Pulmonary artery endothelial cell (primary cell): Measurements from ENCODE around the gene HS3ST6. TPM values are rescaled to one million over a fixed set of nuclear protein-coding genes. Genes with fewer than 3 reads are reported as not detected.
"Not testable (repeated sequence)": the region's sequence is repeated elsewhere in the genome, so short reads cannot be mapped to it uniquely, and the experiment has no call there.

Source experiments
- DNase-seq: peaks from one replicate; pipeline ENCODE4 v3.0.0-alpha.2; 2011; ENCODE audit warnings: low read depth, low spot score
- total RNA-seq: library from RNA; depleted of rRNA; stranded (reverse); fragments of >200 nt; gene quantifications from 2 replicates; pipeline ENCODE4 v1.2.3, GENCODE V29; 2014

The HS3ST6 gene
- total RNA-seq, 1 donor from 2014 or later = not detected

DNA sequence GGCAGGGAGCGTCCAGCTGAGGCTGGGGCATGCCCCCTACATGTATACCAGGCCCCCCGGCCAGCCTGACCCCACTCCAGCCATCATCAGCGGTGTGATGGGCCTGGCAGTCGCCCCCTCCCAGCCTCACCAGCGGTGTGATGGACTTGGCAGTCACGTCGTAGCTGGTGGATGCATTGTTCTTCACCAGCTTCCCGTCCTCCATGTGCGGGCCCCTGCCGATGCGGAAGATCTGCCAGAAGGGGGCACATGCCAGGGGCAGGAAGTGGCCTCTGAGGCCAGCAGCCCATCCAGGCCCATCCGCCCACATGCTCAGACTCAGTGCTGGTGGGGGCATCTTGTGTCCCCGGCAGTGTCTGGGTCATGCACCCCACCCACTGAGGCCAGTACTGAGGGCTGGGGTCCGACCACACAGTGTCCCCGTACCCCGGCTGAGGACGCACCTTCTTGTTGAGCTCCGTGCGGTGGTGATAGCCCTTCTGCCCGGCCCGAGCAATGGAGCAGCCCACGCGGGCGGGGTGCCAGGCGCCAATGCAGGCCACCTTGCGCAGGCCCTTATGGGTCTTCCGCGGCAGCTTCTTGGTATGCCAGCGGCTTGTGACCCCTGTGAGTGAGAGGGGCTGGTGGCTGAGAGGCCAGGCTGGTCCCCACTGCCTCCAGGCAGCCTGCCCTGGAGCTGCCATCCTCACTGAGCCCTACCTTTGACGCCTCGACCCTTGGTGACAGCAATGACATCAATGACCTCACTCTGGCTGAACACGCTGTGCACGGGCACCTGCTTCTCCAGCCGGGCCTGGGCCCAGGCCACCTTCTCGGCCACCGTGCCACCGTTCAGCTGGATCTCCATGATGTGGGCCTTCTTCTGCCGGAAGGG, 28.5 kb upstream of the HS3ST6 start:
- no peak for DNase-seq

DNA sequence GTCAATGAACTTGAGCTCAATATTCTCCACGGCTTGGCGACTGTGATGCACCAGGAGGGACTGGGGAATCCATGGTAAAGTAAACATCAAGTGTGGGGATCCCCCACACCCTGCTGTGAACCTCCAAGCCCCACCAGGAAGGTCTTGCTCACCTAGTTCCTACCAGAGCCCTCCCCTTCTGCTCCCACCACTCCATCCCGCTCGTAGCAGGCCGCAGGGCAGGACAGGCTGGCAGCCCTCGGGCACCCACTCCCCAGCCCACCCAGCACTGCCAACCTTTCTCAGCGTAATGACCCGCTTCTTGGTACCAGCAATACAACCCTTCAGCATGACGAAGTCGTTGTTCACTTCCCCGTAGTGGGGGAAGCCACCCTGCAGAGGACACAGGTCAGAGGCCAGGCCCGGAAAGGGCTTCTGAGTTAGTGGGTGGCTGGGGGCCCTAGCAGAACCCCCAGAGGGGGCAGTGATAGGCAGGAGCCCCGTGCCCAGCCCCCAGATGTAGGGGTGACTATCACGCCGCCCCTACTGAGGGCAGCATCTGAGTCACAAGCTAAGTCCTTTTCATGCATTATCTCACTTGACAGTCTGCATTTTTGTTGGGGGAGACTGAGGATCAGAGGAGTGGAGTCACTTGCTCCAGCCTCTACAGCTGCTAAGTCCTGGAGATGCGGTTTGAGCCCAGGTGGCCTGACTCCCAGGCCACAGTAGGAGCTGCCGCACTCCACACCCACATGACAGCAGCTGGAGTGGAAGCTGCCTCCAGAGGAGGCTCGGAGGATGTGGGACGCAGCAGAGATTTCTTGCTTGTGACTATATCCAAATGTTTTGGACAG, 27.6 kb upstream of the HS3ST6 start:
- DNase-seq = no peak

GRCh38 chr16:1944612-1945199, 26.5 kb upstream of the HS3ST6 start:
- no peak for DNase-seq

DNA sequence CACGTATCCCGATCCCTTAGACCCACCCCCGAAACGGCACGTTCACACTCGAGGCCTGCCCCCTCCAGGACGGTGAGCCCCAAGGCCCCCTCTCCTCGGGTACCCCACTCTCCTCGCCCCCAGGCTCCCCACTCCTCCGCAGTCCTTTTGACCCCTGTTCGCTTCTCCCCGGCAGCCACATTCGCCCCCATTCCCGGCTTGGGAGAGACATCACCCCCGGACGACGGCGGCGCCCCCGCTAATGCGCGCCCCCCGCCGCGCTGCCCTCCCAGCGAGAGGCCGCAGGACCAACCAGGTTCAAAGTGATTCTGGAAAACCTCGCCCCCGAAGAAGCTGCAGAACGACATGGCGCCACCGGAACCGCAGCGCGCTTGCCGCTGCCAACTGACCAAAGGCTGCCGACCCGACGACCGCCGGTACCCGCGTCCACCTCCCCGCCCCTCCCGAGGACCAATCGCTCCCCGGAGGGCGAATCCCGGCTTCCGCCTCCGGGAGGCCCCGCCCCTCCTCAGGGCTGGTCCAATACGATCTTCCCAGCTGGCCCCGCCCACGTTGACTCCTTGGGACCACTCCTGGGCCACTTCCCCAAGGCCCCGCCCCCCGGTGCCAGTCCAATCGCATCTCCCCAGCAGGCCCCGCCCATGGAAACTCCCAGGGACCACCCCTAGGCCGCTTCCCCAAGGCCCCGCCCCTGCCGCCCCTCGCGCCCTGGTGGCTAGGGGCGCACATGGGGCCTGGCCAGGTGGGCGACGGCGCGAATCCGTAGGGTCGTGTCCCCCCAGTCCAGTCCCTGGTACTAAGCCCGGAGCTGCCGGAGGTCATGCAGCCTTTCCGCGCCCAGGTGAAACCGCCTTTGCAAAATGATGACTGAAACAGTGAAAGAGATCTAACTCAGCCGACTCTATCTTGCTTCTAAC, 24.9 kb upstream of the HS3ST6 start, which contains the start of gene MSRB1:
TSS of gene MSRB1 (minus strand) at position 390 of the 917 bp plus-strand sequence. CDS start at position 347, 43 bp downstream.
- DNase-seq = peak; percentile 92

- DNase-seq = no peak
These were observed 24.0 kb upstream of the HS3ST6 start for GRCh38 chr16:1942047-1942809.

- DNase-seq = no peak
These were observed 23.2 kb upstream of the HS3ST6 start for GRCh38 chr16:1941162-1942046.

DNA sequence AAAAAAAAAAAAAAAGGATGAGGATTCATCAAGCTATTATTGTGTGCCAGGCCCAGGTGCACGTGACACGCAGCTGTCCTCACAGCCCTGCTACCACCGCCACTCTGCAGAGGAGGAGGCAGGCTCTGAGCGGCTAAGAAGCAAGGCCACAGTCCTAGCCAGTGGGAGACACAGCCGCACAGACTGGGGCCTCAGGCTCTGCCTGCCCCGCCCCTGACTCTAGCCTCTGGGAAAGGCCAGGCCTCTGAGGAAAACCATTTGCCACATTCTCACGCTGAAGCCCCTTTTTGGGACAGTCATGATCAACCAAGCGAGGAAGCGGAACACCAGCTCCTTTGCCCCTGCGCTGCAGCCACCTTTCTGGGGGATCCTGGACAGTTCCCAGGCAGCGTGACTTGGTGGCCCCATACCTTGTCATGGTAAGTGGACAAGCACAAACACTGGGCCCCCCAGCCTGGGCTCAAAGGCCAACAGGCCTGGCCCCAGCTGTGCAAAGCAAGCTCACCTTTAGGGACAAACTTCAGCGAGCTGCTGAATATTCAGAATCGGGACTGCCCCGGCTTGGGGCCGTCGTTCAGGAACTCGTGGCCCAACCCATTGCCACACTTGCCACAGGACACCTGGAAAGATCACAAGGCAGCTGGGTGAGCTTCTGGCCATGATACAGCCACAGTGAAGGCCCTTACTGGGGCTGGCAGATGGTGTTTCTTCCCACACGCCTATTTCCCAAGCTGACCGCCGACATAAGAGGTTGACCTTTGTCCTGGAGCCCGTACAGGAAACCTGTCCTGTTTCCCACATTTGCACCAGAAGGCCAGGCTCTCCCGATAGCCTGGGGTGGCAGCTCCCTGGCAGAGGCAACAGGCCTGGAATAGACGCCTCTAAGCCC, 22.3 kb upstream of the HS3ST6 start:
- no peak for DNase-seq

- DNase-seq = not testable (repeated sequence)
These were observed 21.6 kb upstream of the HS3ST6 start for GRCh38 chr16:1939833-1940232.

DNA sequence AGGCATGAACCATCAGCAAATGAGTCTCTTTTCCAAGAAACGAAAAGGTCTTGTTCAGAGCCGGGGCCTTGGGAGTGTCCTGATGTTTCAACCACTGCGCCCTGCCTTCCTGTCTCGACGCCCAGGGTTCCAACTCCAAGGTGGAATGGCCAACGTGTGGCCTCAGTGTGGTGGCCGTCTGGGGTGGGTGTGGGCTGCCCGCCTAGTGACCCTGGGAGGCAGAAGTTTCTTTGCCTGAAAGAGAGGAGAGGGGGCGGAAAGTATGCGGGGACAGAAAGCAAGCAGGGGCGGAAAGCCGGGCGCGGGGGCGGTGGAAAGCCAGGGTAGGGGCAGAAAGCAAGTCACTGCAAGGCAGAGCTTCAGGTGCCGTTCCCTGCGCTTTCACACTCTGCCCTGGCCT, 20.7 kb upstream of the HS3ST6 start:
- no peak for DNase-seq

DNA sequence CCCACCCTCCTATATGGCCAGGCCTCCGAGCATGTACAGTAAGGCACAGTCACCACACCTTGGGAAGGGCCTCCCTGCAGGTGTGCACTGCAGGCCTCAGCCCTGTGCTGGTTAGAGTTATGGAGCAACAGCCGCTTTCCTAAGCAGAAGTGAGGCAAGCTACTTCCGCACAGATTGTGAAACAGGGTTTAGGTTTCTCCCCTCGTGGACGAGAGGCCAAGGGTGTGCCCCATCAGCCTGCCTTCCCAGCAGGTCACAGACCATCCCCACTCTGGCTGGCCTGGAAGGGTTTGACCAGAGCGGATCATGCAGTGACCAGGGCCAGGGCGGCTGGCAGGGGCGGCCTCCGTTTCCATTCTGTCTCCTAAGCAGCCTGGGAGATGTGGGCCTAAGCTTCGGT, 20.1 kb upstream of the HS3ST6 start:
- DNase-seq = no peak

- no peak for DNase-seq
These were observed 18.8 kb upstream of the HS3ST6 start for GRCh38 chr16:1936945-1937479.

DNA sequence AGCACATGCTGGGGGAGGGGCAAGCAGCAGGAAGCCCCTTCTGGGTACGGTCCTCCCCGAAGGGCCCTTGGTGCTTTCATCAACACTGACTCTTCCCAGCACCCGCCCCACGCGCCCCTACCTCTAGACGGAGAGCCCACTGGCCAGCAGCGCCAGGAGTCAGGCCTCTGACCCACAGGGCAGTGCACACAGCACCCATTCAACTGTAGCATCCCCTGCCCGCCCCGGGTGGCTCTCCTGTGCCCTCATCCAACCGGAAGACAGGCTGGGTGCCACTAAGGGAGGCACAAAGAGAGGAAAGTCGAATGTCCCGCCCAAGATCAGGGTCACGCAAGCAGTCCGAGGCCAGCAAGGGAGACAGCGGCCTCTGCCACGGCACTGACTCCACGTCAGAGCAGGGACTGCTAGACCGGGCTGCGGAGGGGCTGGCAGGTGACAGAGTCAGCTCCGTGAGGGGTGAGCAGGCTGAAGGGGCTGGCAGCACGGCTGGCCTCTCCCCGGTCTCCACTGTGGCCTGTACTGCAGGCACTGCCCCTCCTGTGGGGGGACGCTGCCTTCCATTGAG, 15.0 kb upstream of the HS3ST6 start:
- DNase-seq = no peak

GRCh38 chr16:1932050-1933028, 14.1 kb upstream of the HS3ST6 start:
- no peak for DNase-seq

DNA sequence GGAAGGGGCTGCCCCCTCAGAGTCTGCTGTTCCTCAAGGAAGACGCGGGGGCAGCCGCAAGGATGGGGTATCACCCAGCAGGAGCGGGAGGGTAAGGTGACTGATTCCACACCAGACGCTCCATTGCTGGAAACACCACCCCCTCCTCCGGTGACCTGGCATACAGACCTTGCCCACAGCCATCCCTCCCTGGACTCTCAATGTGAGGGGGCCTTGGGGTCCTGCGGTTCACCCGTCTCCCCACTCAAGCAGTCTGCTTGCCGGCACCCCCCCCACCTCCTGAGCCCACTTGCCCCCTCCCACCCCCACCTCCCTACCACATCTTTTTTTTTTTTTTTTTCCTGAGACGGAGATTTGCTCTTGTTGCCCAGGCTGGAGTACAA, 12.1 kb upstream of the HS3ST6 start:
- DNase-seq = no peak

DNA sequence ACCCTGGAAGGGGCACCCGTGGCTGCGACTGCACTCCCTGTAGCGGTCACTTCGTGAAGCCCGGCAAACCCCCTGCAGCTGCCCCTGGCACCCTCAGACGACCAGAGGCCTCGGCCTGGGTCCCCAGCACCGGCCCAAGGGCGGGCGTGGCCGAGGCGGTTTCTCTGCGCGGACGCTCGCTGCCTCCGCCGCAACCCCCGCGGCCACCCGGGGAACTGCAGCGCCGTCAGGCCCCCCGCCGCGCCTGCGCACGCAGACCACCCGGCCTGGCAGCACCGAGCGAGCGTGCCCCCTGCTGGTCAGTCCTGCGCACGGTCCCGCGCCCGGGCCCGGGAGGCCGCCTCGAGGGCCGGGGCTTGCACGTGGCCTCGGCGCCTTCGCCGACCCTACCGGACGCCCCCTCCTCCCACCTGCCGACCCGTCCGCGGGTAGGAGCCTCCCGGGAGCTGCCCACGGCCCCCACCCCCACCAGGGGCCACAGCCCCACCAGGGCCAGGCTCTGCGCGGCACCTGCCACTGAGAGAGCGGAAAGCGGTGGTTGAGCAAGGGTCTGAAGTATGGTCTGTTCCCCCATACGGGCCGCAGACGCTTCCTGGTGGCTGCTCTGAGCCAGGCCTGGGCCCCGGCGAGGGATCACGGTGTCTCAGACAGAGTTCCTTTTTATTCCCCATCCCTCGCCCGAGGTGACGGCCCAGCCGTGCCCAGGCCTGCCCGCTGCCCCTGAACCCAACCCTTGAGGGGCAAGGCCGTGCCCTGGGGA, 11.5 kb upstream of the HS3ST6 start:
- DNase-seq = peak; percentile 29

GRCh38 chr16:1929105-1929504, 10.9 kb upstream of the HS3ST6 start:
- DNase-seq = no peak
